CD4-positive, alpha-beta T cell (primary cell): ENCODE results near the gene GRK4. TPM values are rescaled to one million over a fixed set of nuclear protein-coding genes. Genes with fewer than 3 reads are reported as not detected.

Source experiments
- ATAC-seq: fragments of 200-7000 bp; cut with Tn5 transposase; one replicate; pipeline ENCODE4 v1.10.0; 2022; ENCODE audit warnings: mild to moderate bottlenecking; ENCODE audit not compliant: poor library complexity
- CTCF ChIA-PET: fragments of 350-600 bp; sonication (Branson Sonifier 250); formaldehyde crosslinking; loops from one replicate; lab custom pipeline; 2021; ENCODE audit warnings: antibody characterized with exemption, inconsistent platforms; lab: Charles Lee
- POLR2A ChIA-PET: fragments of 350-600 bp; sonication (Branson Sonifier 250); formaldehyde crosslinking; loops from one replicate; lab custom pipeline; 2021; ENCODE audit warnings: antibody characterized with exemption, inconsistent platforms; lab: Charles Lee
- DNase-seq, 14 experiments: peaks; one replicate each; pipeline ENCODE4 v3.0.0-alpha.2; 2013 to 2020; ENCODE audit warnings: mixed read lengths in 2 of 14
- H3K27ac ChIP-seq, 2 donors: one replicate each; pipeline versions ENCODE4 v1.5.1 to v1.7.0; 2013; ENCODE audit warnings: low read length in 2 of 2, low read depth in 1 of 2, mild to moderate bottlenecking in 1 of 2
- H3K27me3 ChIP-seq, 2 experiments: 1 replicate in 1 of 2; 2 replicates in 1 of 2; pipeline versions ENCODE4 v1.6.1 to v1.7.0; 2013; ENCODE audit warnings: low read length in 2 of 2, control low read depth in 1 of 2, mild to moderate bottlenecking in 1 of 2, moderate library complexity in 1 of 2; ENCODE audit not compliant: insufficient read depth in 2 of 2, control insufficient read depth in 1 of 2
- H3K36me3 ChIP-seq: one replicate; pipeline ENCODE4 v1.6.1; 2013; ENCODE audit warnings: low read length, control low read depth; ENCODE audit not compliant: insufficient read depth
- H3K4me1 ChIP-seq: one replicate; pipeline ENCODE4 v1.6.1; 2013; ENCODE audit warnings: low read length, control low read depth; ENCODE audit not compliant: insufficient read depth
- H3K4me3 ChIP-seq: one replicate; pipeline ENCODE4 v1.5.1; 2013; ENCODE audit warnings: mild to moderate bottlenecking, low read length, moderate library complexity
- H3K9me3 ChIP-seq, 2 experiments: 1 replicate in 1 of 2; 2 replicates in 1 of 2; pipeline versions ENCODE4 v1.6.1 to v1.7.0; 2013; ENCODE audit warnings: low read length in 2 of 2, mild to moderate bottlenecking in 2 of 2, control low read depth in 1 of 2, moderate library complexity in 1 of 2; ENCODE audit not compliant: control insufficient read depth in 1 of 2, insufficient read depth in 1 of 2
- H3K27ac Mint-ChIP-seq: one replicate; pipeline ENCODE4 v1.8.0; 2020; ENCODE audit warnings: mixed read lengths
- H3K27me3 Mint-ChIP-seq: one replicate; pipeline ENCODE4 v1.8.0; 2021; ENCODE audit warnings: mixed read lengths
- H3K36me3 Mint-ChIP-seq: one replicate; pipeline ENCODE4 v1.8.0; 2021; ENCODE audit warnings: low read depth, mixed read lengths
- H3K4me1 Mint-ChIP-seq: one replicate; pipeline ENCODE4 v1.8.0; 2021; ENCODE audit warnings: low read depth, mixed read lengths
- H3K4me3 Mint-ChIP-seq: one replicate; pipeline ENCODE4 v1.8.0; 2020; ENCODE audit warnings: mild to moderate bottlenecking, mixed read lengths
- H3K9me3 Mint-ChIP-seq: one replicate; pipeline ENCODE4 v1.8.0; 2020; ENCODE audit warnings: mixed read lengths
- intact Hi-C, 2 experiments: fragments of 100-400 bp; cut with DNase I in 1 of 2; cut with micrococcal nuclease in 1 of 2; formaldehyde crosslinking; loops; one replicate each; pipeline versions ENCODE4 v1.15.1 to v1.9.0; 2023 to 2025; cut with DNase I, micrococcal nuclease
- total RNA-seq, 174 experiments: library from RNA in 2 of 174; stranded (reverse) in 2 of 174; gene quantifications; one replicate each; pipeline ENCODE4 v1.2.3 and lab custom pipeline; 2021 to 2026
- TF ChIP-seq, protein P1 (sequence below): fragments of 200-600 bp; IDR thresholded peaks from one replicate; pipeline ENCODE4 v1.8.0; 2022; ENCODE audit warnings: antibody characterized with exemption, mild to moderate bottlenecking

GRK4 gene
- total RNA-seq, 2 experiments from 2014 or later, result 1.2 to 1.8 TPM

DNA sequence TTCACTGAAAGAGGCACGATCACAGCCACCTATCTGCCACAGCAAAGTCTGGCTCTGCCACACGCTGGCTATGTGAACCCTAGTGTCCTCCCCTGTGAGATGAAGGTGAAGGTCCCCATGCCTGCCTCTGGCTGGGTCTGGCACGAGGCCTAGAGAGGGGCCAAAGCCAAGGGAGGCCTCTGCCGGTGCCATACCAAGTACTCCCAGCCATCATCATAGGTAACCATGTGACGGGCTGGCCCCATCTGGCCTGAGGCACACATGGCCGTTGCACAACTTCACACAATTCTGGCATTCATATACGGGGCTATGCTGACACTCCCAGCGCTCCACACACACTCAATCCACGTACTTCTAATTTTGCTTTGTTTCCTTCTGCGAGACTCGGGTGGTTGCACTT is 15.4 kb upstream of the GRK4 start:
- Histone ChIP-seq H3K36me3 (peaks cover 93% of the 10 kb centered on the region), H3K4me1 (peaks cover 3% of the 10 kb centered on the region), H3K4me3 (no peak overlapping the region), H3K27ac (no peak overlapping the region), H3K9me3 (no peaks in the 10 kb centered on the region), H3K27me3 (no peaks in the 10 kb centered on the region)
- no peak overlapping the region for H3K27ac Mint-ChIP-seq
- peaks cover 96% of the 10 kb centered on the region for H3K36me3 Mint-ChIP-seq
- H3K4me3 Mint-ChIP-seq, result no peak overlapping the region
- ATAC-seq (no peak), DNase-seq (no peak)
- H3K27me3 Mint-ChIP-seq, result no peaks in the 10 kb centered on the region
- intact Hi-C loops, result no loop called here
- ChIA-PET CTCF (interaction anchor here (2.1 kb wide), 1 partner anchor 12 kb away, joined by 7 read pairs; no protein-coding TSS in a partner anchor), POLR2A (interaction anchor here (1.8 kb wide), 1 partner anchor 15 kb away, joined by 5 read pairs; the partner anchor contains the start of genes GRK4 and NOP14)
- TF ChIP-seq, protein P1, sequence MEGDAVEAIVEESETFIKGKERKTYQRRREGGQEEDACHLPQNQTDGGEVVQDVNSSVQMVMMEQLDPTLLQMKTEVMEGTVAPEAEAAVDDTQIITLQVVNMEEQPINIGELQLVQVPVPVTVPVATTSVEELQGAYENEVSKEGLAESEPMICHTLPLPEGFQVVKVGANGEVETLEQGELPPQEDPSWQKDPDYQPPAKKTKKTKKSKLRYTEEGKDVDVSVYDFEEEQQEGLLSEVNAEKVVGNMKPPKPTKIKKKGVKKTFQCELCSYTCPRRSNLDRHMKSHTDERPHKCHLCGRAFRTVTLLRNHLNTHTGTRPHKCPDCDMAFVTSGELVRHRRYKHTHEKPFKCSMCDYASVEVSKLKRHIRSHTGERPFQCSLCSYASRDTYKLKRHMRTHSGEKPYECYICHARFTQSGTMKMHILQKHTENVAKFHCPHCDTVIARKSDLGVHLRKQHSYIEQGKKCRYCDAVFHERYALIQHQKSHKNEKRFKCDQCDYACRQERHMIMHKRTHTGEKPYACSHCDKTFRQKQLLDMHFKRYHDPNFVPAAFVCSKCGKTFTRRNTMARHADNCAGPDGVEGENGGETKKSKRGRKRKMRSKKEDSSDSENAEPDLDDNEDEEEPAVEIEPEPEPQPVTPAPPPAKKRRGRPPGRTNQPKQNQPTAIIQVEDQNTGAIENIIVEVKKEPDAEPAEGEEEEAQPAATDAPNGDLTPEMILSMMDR, result no peak
- no peaks in the 10 kb centered on the region for H3K4me1 Mint-ChIP-seq
- H3K9me3 Mint-ChIP-seq, result no peaks in the 10 kb centered on the region

DNA sequence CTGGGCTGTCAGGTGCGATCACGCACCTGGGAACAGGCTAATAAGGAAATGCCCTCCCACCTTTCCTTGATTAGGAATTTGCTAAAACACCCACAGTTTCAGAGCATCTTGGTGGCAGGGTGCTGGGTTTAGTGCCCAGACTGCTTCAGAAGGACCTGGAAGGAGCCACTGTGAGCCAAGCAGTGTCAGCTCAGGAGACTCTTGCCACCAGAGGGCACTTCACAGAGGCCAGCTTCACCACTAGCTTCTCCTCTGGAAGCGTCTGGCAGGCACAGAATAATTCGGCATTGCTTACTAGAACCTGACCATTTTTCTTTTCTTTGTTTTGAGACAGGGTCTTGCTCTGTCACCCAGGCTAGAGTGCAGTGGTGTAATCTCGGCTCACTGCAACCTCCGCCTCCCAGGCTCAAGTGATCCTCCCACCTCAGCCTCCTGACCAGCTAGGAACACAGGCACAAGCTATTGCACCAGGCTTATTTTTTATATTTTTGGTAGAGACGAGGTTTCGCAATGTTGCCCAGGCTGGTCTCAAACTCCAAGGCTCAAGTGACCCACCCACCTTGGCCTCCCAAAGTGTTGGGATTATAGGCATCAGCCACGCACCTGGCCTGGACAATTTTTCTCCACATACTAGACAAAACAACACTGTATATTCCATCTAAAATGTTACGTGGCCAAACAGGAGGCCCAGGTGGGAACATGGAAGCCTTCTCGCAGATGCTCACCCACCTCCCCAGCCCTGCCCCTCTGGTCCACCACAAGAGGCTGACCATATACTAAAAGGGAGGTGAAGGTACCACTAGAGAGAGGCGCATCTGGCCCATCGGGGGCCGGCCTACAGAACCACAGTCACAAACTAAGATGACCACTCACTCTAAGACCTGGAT is 14.2 kb upstream of the GRK4 start:
- POLR2A ChIA-PET, result interaction anchor here (1.0 to 1.3 kb wide), 2 partner anchors 13 to 14 kb away, joined by 3 read pairs; no protein-coding TSS in a partner anchor
- Histone ChIP-seq H3K27ac (no peak overlapping the region), H3K4me3 (no peak overlapping the region), H3K9me3 (no peaks in the 10 kb centered on the region), H3K27me3 (no peaks in the 10 kb centered on the region), H3K4me1 (no peaks in the 10 kb centered on the region), H3K36me3 (peaks cover 94% of the 10 kb centered on the region)
- H3K27ac Mint-ChIP-seq, result no peak overlapping the region
- intact Hi-C loops, result no loop called here
- peaks cover 3% of the 10 kb centered on the region for H3K4me1 Mint-ChIP-seq
- peaks cover 97% of the 10 kb centered on the region for H3K36me3 Mint-ChIP-seq
- CTCF ChIA-PET, result interaction anchor here (2.1 kb wide), 1 partner anchor 13 kb away, joined by 7 read pairs; no protein-coding TSS in a partner anchor
- no peaks in the 10 kb centered on the region for H3K27me3 Mint-ChIP-seq
- TF ChIP-seq, protein P1, result peak; percentile 22
- no peaks in the 10 kb centered on the region for H3K9me3 Mint-ChIP-seq
- H3K4me3 Mint-ChIP-seq, result no peak overlapping the region
- DNase-seq (peak in 1 of 14 experiments; percentile 33), ATAC-seq (peak; percentile 37)

DNA sequence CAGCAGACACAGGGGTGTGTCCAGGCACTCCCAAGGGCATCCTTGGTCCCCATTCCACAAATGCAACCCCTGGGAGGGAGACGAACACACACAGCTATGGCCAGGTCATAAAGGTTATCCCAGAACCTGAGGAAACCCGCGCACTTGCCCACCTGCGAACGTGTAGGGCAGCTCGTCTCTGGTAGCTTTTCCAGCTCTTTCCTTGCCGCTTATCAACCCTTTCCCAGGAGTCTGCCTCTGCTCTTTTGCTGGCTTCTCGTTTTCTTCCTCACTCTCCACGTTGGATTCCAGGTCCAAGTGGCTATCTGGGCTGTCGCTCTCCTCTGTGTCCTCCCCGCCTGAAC is 13.6 kb upstream of the GRK4 start:
- Histone ChIP-seq H3K4me1 (peaks cover 6% of the 10 kb centered on the region), H3K27ac (no peak overlapping the region), H3K27me3 (no peaks in the 10 kb centered on the region), H3K4me3 (no peak overlapping the region), H3K36me3 (peaks cover 97% of the 10 kb centered on the region), H3K9me3 (no peaks in the 10 kb centered on the region)
- Mint-ChIP-seq H3K36me3 (peaks cover 97% of the 10 kb centered on the region), H3K4me3 (no peak overlapping the region), H3K9me3 (no peaks in the 10 kb centered on the region), H3K4me1 (peaks cover 9% of the 10 kb centered on the region), H3K27ac (no peak overlapping the region), H3K27me3 (no peaks in the 10 kb centered on the region)
- DNase-seq (no peak), ATAC-seq (no peak)
- CTCF ChIA-PET, result interaction anchor here (2.1 kb wide), 1 partner anchor 14 kb away, joined by 7 read pairs; no protein-coding TSS in a partner anchor
- intact Hi-C loops, result no loop called here
- POLR2A ChIA-PET, result interaction anchor here (1.3 kb wide), 1 partner anchor 15 kb away, joined by 3 read pairs; no protein-coding TSS in a partner anchor
- TF ChIP-seq, protein P1, result no peak
